NCI-H748 (cell line): ENCODE results near the gene CTNNA1.
"Not testable (repeated sequence)": the region's sequence is repeated elsewhere in the genome, so short reads cannot be mapped to it uniquely, and the experiment has no call there.

Experiments
- DNase-seq: peaks from one replicate; lab custom pipeline; 2025; ENCODE audit not compliant: unreplicated experiment; lab: John Stamatoyannopoulos, UW

Gene CTNNA1

GRCh38 chr5:138725153-138725817, 27.9 kb upstream of the CTNNA1 start:
- DNase-seq = peak; percentile 85

DNA sequence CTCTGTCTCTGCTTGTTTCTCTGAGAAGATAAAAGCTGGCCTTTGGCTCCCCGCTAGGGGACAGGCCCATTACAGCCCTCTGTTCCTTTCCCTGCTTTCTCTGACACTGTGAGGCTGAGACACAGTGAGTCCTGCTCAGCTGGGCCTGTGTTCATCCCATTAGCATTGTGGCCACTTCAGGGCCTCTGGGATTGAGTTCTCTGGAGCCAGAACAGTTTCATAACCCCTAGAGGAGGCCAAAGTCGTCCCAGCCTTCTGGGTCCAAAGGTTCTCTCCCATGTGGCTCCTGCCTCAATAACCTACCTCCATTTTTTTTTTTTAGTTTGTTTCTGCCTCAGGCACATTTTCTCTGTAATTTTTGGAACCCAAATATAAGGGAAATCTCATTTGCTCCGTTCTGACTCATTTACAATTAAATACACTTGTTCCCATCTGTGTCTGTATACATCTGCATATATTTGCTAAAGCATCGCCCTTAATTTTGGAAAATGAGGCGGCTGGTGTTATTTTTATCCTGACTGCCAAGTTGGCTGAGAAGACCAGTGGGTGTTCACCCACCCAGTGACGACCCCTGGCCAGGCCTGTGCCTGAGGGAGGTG, 27.3 kb upstream of the CTNNA1 start:
- no peak for DNase-seq

GRCh38 chr5:138726848-138727247, 26.4 kb upstream of the CTNNA1 start:
- DNase-seq = no peak

GRCh38 chr5:138730496-138730895, 22.7 kb upstream of the CTNNA1 start:
- DNase-seq = not testable (repeated sequence)

- no peak for DNase-seq
Measured at GRCh38 chr5:138732466-138732865, 20.8 kb upstream of the CTNNA1 start.

GRCh38 chr5:138732933-138733332, 20.3 kb upstream of the CTNNA1 start:
- DNase-seq = peak; percentile 50

- no peak for DNase-seq
Measured at GRCh38 chr5:138733509-138733908, 19.7 kb upstream of the CTNNA1 start.

DNA sequence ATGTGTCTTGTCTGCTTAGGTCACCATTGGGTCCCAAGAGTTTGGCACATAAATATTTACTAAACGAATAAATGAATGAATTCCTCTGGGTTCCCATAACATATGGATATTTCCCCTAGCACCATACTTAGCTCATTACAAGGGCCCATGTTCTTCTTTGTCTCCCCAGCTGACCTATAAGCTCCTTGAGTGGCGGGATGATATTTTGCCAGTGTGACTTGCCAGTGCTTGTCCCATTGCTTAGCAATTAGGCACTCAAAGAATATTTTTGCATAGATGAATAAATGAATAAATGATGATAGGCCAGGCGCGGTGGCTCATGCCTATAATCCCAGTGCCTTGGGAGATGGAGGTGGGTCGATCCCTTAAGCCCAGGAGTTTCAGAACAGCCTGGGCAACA, 16.9 kb upstream of the CTNNA1 start:
- DNase-seq = no peak

DNA sequence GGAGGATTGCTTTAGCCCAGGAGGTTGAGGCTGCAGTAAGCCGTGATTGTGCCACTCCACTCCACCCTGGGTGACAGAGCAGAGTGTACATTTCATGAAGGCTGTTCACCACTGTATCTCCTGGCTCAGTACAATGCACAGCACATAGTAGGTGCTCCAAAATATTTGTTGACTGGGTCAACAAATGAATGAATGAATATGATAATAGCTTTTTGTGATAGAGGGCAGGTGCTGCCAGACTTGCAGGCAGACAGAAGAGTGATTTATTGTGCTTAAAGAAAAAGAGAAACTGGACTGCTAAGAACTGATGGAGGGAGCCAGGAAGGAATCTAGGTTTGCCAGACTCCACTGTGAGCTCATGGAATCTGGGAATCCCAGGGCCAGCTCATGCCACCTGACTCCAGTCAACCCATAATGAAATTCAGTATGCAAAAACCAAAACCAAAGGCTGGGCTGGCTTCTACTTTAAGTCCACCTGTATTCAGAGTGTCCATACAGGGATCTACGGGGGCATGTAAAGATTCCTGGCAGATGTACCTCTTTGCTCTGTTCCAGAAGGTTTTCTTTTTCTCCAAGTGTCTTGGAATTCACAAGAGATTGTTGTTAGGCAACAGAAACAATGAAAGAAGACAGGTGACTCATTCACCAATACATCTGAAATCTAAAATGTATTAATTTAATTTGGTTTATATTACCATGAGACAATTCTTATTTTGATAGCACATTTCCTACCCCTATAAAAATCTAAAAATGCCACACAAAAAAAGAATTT, 15.5 kb upstream of the CTNNA1 start:
- no peak for DNase-seq

DNA sequence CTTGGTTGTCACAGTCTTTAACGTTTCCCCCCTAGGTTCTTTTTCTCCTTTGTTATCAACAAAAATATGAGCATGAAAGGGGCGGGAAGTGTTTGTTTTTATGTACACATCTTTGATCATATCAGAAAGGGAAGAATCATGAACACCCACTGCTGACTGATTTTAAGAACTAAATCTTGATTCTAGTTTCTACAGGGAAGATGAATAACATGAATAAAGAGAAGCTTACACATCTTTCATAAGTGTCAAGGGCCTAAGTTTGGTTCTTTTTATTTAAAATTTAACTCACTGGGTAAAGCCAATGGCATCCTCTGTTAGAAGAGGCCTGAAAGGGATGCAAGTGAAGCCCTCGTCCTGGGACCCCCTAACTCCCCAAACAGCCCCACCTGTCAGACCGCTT, 14.8 kb upstream of the CTNNA1 start:
- no peak for DNase-seq

DNA sequence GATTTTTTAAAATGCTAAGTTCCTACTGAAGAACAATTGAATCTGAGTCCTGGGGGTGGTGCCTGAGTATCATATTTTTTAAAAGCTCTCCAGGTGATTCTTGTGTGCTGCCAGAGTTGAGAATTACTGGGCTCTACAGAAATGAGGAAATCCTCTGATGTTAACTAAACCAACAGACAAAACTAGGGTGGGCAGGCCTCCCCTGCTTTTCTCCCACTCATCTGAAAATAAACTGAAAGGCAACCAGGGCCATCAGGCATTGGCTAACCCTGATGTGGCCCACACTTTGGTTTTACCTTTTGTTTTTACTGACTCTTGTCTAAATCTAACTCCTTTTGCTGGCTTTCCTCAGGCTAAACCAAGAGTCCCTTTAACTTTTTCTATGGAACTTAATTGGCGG, 13.3 kb upstream of the CTNNA1 start:
- no peak for DNase-seq

DNA sequence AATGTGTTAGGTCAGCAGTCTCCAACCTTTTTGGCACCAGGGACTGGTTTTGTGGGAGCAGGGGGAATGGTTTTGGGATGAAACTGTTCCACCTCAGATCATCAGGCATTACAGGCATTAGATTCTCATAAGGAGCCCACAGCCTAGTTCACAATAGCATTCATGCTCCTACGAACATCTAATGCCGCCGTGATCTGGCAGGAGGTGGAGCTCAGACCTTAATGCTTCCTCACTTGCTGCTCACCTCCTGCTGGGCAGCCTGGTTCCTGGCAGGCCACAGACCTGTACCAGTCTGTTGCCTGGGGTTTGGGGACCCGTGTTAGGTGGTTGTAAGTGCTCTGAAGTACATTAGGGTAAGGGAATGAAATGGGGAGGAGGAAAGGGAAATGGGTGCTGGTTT, 9.7 kb upstream of the CTNNA1 start:
- peak; percentile 6 for DNase-seq

GRCh38 chr5:138745268-138745667, 8.0 kb upstream of the CTNNA1 start:
- no peak for DNase-seq

- no peak for DNase-seq
Measured at GRCh38 chr5:138748630-138749081, 4.6 kb upstream of the CTNNA1 start.

DNA sequence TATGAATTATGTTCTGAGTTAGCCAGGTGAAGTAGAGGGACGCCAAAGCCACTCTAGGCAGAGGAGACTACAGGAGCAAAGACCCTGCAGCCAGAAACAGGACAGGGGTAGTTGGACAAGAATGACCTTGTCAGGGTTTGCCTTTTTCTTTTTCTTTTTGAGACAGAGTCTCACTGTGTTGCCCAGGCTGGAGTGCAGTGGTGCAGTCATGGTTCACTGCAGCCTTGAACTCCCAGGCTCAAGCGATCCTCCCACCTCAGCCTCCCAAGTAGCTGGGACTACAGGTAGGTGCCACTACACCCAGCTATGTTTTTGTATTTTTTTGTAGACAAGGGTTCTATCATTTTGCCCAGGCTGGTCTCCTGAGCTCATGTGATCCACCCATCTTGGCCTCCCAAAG, 1.9 kb upstream of the CTNNA1 start:
- not testable (repeated sequence) for DNase-seq

- peak; percentile 19 for DNase-seq
Measured at GRCh38 chr5:138752341-138752950, 779 bp upstream of the CTNNA1 start.

DNA sequence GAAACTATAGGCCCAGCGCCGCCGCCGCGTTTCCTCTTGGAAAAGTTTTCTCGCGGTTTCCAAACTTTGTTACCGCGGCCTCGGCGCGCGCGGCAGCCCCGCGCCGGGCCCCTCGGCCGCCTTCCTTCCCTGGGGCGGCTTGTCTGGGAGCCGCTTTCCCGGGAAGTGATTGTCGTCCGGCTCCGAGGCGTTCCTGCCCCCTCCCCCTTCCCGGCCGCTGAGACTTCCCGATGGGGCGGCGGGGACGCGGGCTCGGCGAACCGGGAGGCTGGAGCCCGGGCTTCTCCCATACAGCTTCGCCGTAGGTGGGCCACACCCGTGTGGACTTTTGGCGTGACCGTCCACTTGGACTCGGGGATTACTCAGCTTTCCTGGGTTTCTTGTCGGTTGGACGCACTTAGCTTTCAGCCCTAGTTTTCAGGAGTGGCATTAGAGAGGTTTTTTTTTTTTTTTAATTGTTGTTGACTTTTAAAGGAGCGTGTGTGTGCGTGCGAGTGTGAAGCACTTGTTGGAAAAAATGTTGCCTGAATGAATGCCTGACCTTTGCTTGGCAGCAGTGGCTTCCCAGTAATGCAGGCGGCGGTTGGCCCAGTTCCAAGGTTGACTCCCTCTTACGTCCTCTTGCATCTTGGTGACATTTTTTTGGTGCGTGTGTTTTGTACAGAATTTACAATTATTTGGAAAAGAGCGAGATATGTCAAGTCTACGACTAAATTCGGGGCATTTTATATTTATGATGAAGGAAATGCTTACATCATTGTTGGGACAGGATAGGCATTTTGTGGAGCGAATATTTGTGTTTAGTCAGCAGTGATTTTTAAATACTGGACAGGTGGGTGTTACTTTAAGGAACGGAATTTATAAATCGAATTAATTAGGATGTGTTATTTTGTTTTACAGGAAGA, 821 bp downstream of the CTNNA1 start:
- peak; percentile 89 for DNase-seq

DNA sequence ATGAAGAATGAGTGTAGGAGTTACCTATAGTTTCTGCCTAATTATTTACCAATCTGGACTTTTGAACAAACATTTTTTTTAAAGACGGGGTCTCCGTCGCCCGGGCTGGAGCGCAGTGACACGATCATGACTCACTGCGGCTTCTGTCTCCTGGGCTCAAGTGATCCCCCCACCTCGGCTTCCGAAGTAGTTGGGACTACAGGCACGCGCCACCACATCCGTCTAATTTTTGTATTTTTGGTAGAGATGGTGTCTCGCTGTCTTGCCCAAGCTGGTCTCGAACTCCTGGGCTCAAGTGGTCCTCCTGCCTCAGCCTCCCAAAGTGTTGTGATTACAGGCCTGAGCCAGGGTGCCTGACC, 1.5 kb downstream of the CTNNA1 start:
- DNase-seq = no peak

GRCh38 chr5:138755084-138755748, 2.0 kb downstream of the CTNNA1 start:
- no peak for DNase-seq

- no peak for DNase-seq
Measured at GRCh38 chr5:138757061-138757776, 4.0 kb downstream of the CTNNA1 start.
